OCI-LY1 (cell line): ENCODE data around the gene ZNF407.

Experiments
- EZH2 ChIP-seq: fragments of 200-600 bp; sonication (generic), shearing (Covaris generic); IDR thresholded peaks from 2 replicates; pipeline ENCODE4 v1.8.0; 2017; ENCODE audit warnings: borderline replicate concordance, mixed run types, mild to moderate bottlenecking, antibody characterized with exemption, low read length, moderate library complexity, mixed read lengths
- TF ChIP-seq, protein P1 (sequence below): fragments of 200-600 bp; sonication (generic), shearing (Covaris generic); IDR thresholded peaks from 2 replicates; pipeline ENCODE4 v1.5.1; 2017; ENCODE audit warnings: mild to moderate bottlenecking, antibody characterized with exemption, low read length, moderate library complexity, mixed read lengths

DNA sequence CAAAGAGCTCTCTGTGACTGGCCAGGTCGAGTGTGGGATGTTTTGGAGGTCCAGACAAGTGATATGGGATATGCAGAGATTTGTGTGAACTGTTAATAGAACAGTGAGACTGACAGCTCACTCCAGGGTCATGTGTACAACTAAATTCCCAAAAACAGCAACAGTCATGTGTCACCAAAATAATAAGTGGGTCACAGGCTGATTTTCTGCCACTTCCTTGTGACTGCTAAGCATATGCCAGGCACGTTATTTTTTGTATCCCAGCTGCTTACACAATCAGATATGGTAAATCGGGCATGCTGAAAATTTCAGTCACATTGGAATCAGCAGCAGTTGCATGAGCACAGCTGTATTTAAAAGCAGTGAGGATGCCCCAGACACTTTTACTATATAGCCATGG, 412.6 kb downstream of the ZNF407 start:
- no peak for TF ChIP-seq EZH2
- TF ChIP-seq, protein P1, sequence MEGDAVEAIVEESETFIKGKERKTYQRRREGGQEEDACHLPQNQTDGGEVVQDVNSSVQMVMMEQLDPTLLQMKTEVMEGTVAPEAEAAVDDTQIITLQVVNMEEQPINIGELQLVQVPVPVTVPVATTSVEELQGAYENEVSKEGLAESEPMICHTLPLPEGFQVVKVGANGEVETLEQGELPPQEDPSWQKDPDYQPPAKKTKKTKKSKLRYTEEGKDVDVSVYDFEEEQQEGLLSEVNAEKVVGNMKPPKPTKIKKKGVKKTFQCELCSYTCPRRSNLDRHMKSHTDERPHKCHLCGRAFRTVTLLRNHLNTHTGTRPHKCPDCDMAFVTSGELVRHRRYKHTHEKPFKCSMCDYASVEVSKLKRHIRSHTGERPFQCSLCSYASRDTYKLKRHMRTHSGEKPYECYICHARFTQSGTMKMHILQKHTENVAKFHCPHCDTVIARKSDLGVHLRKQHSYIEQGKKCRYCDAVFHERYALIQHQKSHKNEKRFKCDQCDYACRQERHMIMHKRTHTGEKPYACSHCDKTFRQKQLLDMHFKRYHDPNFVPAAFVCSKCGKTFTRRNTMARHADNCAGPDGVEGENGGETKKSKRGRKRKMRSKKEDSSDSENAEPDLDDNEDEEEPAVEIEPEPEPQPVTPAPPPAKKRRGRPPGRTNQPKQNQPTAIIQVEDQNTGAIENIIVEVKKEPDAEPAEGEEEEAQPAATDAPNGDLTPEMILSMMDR: no peak
